ENCODE data around the gene CDCP1. TPM values are rescaled to one million over a fixed set of nuclear protein-coding genes. Genes with fewer than 3 reads are reported as not detected.
"Not testable (repeated sequence)": the region's sequence is repeated elsewhere in the genome, so short reads cannot be mapped to it uniquely, and the experiment has no call there.

Gene CDCP1
- total and polyA plus RNA-seq, 7 donors, result 0.01 to 1.4 (median 0.27) TPM

DNA sequence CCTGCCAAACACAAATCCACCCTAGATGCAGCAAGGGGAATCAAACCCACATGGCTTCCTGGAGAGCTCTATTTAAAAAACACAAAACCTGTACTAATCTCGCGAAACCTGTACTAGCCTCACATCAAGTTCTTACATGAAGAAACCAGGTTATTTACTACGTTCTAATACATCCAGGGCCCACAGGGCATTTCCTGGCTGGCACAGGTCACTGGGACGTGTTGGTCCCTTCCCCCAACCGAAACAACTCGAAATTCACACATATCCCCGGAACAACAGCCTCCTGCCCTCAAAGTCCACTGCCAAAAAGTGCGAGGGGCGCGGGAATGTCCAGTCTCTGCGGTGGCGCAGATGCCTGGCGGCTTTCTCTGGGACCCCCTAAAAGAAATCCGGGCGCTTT, 955 bp downstream of the CDCP1 start:
- WGBS, 3 donors, result 9 to 11% (median 9%) methylated on average over 15 of the region's 15 CpGs
- H3K27ac ChIP-seq, result no peak overlapping the region
- DNase-seq, result no peak
- H3K4me1 ChIP-seq, result peaks cover 9% of the 10 kb centered on the region
- no peaks in the 10 kb centered on the region for H3K36me3 ChIP-seq (ENCODE audit: insufficient read depth in 1 of 2, low read depth in 1 of 2)
- intact Hi-C loops (cut with DNase I), result no loop called here
- H3K9me3 ChIP-seq, result no peaks in the 10 kb centered on the region
- H3K4me3 ChIP-seq, result peak overlapping the region; percentile 67
- peak in 1 of 4 donors; percentile 37 for ATAC-seq
- TF ChIP-seq, protein P1, sequence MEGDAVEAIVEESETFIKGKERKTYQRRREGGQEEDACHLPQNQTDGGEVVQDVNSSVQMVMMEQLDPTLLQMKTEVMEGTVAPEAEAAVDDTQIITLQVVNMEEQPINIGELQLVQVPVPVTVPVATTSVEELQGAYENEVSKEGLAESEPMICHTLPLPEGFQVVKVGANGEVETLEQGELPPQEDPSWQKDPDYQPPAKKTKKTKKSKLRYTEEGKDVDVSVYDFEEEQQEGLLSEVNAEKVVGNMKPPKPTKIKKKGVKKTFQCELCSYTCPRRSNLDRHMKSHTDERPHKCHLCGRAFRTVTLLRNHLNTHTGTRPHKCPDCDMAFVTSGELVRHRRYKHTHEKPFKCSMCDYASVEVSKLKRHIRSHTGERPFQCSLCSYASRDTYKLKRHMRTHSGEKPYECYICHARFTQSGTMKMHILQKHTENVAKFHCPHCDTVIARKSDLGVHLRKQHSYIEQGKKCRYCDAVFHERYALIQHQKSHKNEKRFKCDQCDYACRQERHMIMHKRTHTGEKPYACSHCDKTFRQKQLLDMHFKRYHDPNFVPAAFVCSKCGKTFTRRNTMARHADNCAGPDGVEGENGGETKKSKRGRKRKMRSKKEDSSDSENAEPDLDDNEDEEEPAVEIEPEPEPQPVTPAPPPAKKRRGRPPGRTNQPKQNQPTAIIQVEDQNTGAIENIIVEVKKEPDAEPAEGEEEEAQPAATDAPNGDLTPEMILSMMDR (IDR thresholded peaks at IDR 0.05), result no peak
- H3K27me3 ChIP-seq (ENCODE audit: insufficient read depth in 3 of 3, low read length in 2 of 3), result peaks cover 0 to 57% (median 17%) of the 10 kb centered on the region in 3 donors

DNA sequence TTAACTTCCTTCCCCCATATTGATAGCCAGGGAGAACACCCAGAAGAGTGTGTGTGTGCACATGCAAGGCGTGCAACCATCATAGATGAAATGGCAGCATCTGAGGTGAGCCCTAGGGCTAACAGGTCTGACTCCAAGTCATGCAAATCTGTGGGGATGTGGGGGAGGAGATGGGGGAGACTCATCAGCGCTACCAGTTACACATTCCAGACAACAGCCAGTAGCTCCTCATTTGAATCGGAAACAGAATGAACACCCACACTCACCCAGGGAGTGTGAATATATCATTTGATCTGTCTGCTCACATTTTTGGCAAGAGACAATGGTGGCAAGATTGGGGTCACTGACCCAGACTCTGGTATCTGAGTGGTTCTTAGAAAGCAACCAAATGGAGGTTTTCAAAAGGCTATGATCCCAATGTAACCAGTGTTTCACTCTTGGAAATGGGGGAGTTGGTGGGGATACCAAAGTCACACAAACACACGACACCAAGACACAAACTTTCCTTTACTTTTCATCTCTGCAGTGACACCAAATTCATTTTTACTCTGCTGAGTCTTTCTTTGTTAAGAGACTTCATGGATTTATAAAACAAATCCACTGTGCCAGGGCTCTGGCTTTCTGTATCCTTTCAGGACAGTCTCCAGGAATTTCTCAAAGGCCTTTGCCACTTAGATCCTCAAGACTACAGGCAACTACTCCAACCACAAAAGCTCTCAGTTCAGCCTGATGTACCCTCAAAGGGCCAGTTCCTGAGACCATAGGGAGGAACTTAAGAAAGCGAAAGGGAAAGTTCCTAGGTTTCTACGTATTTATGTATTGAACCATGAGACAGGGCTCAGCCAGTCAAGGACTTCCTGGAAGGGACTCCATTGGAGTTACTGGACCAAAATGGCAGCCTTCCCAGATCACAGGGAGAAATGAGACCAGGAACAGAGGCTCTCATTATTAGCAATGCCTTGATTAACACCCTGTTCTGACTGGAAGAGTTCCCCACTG, 2.2 kb downstream of the CDCP1 start:
- intact Hi-C loops (cut with DNase I), result no loop called here
- ATAC-seq (no peak), DNase-seq (no peak)
- 66 to 77% (median 73%) methylated on average over 6 of the region's 6 CpGs for WGBS, 3 donors
- TF ChIP-seq, protein P1 (IDR thresholded peaks at IDR 0.05), result no peak
- Histone ChIP-seq H3K36me3 (ENCODE audit: insufficient read depth in 1 of 2, low read depth in 1 of 2) (no peaks in the 10 kb centered on the region), H3K4me1 (peaks cover 9% of the 10 kb centered on the region), H3K9me3 (no peaks in the 10 kb centered on the region), H3K4me3 (no peak overlapping the region), H3K27me3 (ENCODE audit: insufficient read depth in 3 of 3, low read length in 2 of 3) (peaks cover 0 to 57% (median 17%) of the 10 kb centered on the region in 3 donors), H3K27ac (no peak overlapping the region)

DNA sequence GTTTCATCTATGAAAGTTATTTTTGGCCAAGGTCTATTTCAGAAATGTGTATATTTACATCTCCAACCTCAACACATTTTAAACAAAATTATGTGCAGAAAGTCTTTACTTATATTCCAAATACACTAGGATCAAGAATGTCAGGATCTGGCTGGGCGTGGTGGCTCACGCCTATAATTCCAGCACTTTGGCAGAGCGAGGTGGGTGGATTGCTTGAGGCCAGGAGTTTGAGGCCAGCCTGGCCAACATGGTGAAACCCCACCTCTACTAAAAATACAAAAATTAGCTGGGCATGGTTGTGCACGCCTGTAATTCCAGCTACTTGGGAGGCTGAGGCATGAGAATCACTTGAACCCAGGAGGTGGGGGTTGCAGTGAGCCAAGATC, 5.4 kb downstream of the CDCP1 start:
- ATAC-seq; H3K4me1 ChIP-seq; H3K36me3 ChIP-seq (ENCODE audit: insufficient read depth in 1 of 2, low read depth in 1 of 2); intact Hi-C loops (cut with DNase I); H3K9me3 ChIP-seq; H3K27ac ChIP-seq; DNase-seq; H3K4me3 ChIP-seq: not testable (repeated sequence)
- H3K27me3 ChIP-seq (ENCODE audit: insufficient read depth in 3 of 3, low read length in 2 of 3), result peaks cover 0 to 32% (median 8%) of the 10 kb centered on the region in 3 donors
- WGBS, 3 donors, result 73 to 81% (median 80%) methylated on average over 4 of the region's 4 CpGs

DNA sequence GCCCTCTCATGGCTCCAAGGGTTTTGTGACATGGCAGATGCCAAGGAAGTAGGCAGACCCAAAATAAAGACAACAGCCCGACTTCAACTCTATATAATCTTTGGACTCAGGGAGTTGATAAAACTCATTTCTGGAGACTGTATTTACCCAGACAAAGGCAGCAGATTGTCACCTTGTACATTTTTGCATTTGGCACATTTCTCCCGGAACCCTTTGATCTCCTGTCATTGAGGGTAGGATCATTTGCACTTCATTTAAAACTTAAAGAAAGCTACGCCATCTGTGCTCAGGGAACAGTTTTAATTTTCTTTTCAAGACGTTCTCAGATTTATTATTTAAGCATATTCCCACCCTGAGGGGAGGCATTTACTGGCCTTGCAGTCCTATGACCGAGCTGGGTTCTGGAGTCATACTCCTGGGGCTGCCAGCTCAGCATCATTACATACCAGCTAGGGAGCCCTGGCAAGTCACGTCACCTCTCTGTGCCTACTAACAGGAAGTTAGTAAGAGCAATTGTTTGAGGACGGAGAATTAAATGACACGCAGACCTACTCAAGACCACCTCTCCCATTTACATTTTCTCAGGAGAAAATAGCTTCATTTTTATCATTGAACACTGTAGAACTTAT, 5.9 kb downstream of the CDCP1 start:
- ATAC-seq, result no peak
- TF ChIP-seq, protein P1 (IDR thresholded peaks at IDR 0.05), result no peak
- intact Hi-C loops (cut with DNase I), result no loop called here
- WGBS, 3 donors, result 56 to 66% (median 63%) methylated on average over 8 of the region's 8 CpGs
- Histone ChIP-seq H3K4me1 (peaks cover 3% of the 10 kb centered on the region), H3K4me3 (no peak overlapping the region), H3K36me3 (ENCODE audit: insufficient read depth in 1 of 2, low read depth in 1 of 2) (no peaks in the 10 kb centered on the region), H3K27me3 (ENCODE audit: insufficient read depth in 3 of 3, low read length in 2 of 3) (peaks cover 0 to 27% (median 3%) of the 10 kb centered on the region in 3 donors), H3K27ac (no peak overlapping the region), H3K9me3 (no peaks in the 10 kb centered on the region)
- no peak for DNase-seq

Measured in psoas muscle (tissue), 8 donors.